HG03039 (cell line): Measurements from ENCODE around the gene ZHX3.

Experiments
- ATAC-seq: cut with Tn5 transposase; IDR thresholded peaks from one replicate; pipeline ENCODE4 v1.9.1; 2021; ENCODE audit warnings: mild to moderate bottlenecking, moderate library complexity; ENCODE audit not compliant: unreplicated experiment

The ZHX3 gene

DNA sequence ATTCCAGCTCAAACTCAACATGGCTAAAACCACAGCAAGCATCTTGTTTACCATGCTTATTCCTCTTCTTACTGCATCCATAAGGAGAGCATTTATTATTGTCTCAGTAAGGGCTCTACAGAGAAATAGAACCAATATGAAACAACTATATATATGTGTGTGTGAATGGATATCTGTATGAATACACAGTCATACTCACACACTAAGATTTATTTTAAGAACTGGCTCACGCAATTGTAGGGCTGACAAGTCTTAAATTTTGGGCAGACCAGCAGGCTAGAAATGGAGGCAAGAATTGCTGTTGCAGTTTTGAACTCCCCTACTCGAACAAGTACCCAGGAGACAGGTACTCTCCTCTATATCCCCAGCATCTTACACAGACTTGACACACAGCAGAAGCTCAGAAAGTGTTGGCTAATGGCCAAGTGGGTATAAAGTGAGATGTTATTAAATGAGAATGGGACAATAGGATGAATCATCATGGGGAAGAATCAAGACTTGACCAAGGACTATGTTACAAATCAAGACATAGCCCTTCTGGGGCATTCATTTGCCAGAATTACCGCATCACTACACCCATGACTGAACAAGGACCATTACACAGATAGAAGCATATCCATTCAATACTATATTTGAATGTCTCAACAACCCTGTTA is 13.0 kb downstream of the ZHX3 start:
- no peak for ATAC-seq

- no peak for ATAC-seq
These were observed 13.5 kb downstream of the ZHX3 start for GRCh38 chr20:41304002-41304401.

DNA sequence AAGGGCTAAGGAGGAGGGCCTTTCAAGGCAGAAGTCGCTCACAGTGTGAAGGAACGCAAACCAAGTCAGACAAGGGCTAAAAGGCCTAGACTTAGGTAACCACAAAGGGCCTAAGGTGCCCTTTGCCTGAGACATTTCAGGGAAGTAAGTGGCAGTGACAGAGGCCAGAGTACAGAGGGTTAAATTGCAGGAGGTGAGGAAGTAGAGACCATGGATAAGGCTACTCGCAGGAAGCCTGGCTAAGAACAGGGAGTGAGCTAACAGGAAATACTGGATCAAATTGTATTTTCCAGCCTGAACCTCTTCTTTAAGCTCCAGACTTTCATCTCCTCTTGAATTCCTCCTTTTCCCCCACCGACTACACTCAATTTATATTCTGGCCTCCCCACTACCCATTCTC is 16.6 kb downstream of the ZHX3 start:
- ATAC-seq, result no peak

GRCh38 chr20:41300383-41300782 is 17.1 kb downstream of the ZHX3 start:
- ATAC-seq, result no peak

- no peak for ATAC-seq
These were observed 17.6 kb downstream of the ZHX3 start for GRCh38 chr20:41299899-41300298.

DNA sequence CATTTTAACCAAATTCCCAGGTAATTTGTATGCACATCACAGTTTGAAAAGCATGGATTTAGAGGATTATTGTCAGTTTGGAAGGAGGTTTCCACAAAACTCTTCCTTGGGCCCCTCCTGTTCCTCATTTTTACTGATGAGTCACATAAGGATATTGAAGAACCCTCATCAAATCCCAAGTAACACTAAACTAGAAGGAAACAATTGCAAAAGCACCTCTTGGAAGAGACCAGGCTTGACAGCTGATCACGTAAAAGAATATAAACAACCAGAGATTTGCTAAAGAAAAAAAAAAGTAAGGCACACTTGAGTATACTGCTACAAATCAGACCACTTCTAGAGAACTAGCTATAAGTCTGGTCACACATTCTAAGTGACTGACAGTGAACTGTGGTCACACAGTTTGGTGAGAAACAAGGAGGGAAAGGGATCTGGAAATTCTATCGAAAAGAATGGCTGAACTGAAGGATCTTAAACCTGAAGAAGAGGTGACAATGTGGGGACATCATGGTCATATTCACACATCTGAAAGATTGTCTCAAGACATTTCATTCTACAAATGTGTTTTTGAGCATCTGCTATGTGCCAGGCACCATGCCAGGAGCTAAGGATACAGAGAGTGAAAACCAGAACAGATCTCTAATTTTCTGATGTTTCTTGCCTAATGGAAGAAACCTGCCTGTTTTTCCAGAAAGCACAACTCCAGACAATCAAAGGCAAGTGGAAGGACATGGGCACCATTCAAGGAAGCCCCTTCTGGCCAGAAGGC is 24.1 kb downstream of the ZHX3 start:
- no peak for ATAC-seq

GRCh38 chr20:41290804-41291389 is 26.6 kb downstream of the ZHX3 start:
- ATAC-seq, result no peak

- ATAC-seq, result no peak
These were observed 30.2 kb downstream of the ZHX3 start for GRCh38 chr20:41287327-41287726.

GRCh38 chr20:41286240-41286851 is 31.2 kb downstream of the ZHX3 start:
- ATAC-seq, result no peak

DNA sequence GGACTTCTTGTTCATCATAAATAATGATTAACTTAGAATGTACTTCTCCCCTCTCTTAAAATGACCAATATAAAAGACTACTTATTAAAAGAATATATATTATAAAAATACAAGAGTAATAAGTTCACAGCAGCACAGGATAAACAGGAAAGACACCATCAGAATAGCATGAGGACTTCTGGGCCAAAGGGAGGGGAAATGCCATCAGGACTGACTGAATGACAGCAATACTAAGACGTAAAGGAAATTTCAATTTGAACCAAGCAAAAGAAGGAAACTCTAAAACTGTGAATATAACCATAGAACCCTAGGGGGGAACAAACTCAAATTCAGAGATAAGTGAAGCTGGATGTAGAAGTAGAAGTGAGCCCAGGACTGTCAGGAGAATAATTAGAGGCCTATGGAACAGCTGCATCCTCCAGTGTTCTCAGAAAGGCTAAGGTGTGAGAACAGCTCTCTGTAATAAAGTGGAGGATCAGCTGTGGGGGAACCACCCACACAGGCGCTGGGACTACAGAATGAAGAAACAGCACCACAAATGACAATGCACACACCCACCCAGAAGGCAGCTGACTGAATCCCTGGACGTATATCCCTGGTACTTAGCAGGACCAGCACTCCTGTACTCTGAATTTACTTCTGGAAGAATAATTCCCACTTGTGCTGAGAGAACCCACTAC is 37.8 kb downstream of the ZHX3 start:
- ATAC-seq, result no peak

DNA sequence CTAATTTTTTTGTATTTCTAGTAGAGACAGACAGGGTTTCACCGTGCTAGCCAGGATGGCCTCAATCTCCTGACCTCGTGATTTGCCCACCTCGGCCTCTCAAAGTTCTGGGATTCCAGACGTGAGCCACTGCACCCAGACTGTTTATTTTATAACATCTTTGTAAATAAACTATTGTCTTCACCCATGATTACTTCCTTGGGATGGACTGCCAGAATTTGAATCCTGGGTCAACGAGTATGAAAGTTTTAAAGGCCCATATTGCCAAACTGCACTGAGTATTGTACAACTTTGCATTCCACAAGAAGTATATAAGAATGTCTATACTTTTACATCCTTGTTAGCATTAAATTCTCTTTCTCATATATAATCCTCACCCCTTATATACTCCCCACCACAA is 38.6 kb downstream of the ZHX3 start:
- ATAC-seq, result no peak

GRCh38 chr20:41277049-41277448 is 40.5 kb downstream of the ZHX3 start:
- ATAC-seq, result no peak

- no peak for ATAC-seq
These were observed 41.2 kb downstream of the ZHX3 start for GRCh38 chr20:41276317-41276751.

DNA sequence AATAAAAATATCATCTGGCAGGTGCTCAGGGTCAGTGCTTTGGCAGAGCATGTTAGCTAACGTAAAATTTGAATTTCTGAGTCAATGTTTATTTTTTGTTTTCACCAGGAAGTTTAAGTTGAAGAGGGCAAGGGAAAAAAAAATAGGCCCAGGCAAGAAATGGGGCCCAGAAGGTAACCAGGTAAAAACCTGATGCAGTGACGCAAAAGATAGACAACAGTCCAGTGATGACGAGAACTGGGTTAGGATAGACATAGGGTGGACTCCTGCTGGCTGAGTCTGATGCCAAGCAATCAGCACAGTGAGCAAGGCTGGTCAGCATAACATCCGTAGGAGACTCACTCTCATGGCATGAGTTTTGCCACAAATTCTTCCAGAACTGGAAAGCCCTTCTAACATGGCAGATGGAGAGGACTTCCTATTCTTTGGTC is 42.2 kb downstream of the ZHX3 start:
- no peak for ATAC-seq

GRCh38 chr20:41274152-41274551 is 43.4 kb downstream of the ZHX3 start:
- ATAC-seq, result no peak

- no peak for ATAC-seq
These were observed 44.1 kb downstream of the ZHX3 start for GRCh38 chr20:41273445-41273844.

DNA sequence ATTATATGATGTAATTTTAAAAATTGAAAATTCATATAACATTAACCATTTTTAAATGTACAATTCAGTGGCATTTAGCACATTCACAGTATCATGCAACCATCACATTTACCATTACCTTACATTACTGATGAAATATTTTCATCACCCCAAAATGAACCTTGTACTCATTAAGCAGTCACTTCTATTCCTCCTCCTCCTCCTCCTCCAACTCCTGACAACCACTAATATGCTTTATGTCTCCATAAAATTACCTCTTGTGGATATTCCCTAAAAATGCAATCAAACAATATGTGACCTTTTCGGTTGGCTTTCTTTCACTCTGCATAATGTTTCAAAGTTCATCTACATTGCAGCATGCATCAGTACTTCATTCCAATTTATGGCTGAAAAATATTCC is 45.2 kb downstream of the ZHX3 start:
- ATAC-seq, result no peak

- no peak for ATAC-seq
These were observed 48.4 kb downstream of the ZHX3 start for GRCh38 chr20:41268917-41269652.

GRCh38 chr20:41268402-41268801 is 49.1 kb downstream of the ZHX3 start:
- ATAC-seq, result no peak

DNA sequence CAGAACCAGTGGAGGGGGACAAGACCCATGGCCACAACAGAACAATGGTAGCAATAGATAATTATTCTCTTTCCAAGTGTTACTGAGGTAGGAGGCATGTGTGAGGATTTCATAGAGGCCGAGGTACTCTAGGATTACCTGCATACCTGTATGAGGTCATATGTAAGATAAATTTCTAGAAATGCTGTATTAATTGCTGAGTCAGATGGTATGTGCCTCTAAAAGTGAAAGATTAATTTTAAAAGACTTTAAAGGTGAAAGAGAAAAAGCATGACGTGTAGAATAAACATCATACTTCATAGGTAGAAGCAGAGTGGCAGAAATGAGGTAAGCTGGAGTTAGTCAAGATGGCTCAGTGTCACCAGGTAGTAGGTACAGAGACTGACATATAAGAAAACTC is 51.6 kb downstream of the ZHX3 start:
- ATAC-seq, result no peak
